ENCODE results near the gene ACP3. TPM values are rescaled to one million over a fixed set of nuclear protein-coding genes. Genes with fewer than 3 reads are reported as not detected.

The ACP3 gene
- total and polyA plus RNA-seq, 4 donors = 0.15 to 2.1 (median 1.3) TPM; not detected in 1

- Histone ChIP-seq H3K9ac (ENCODE audit: low read depth in 1 of 2, low read length in 2 of 2) (no peak overlapping the region), H3K27ac (ENCODE audit: low read depth in 1 of 2, low read length in 2 of 2) (no peak overlapping the region), H3K36me3 (ENCODE audit: control insufficient read depth in 4 of 4, insufficient read depth in 3 of 4, low read depth in 1 of 4, low read length in 3 of 4) (no peaks in the 10 kb centered on the region), H3K4me1 (ENCODE audit: control insufficient read depth in 4 of 4, insufficient read depth in 4 of 4, low read length in 3 of 4) (no peaks in the 10 kb centered on the region), H3K27me3 (ENCODE audit: control insufficient read depth in 4 of 4, insufficient read depth in 4 of 4, low read length in 3 of 4) (no peaks in the 10 kb centered on the region), H3K4me3 (ENCODE audit: low read depth in 1 of 3, low read length in 3 of 3) (no peak overlapping the region), H3K9me3 (ENCODE audit: control insufficient read depth in 4 of 4, low read length in 3 of 4) (no peaks in the 10 kb centered on the region)
- no peak for DNase-seq (ENCODE audit: low spot score)
- no peak for TF ChIP-seq RAD21 (IDR thresholded peaks at IDR 0.05)
- TF ChIP-seq NR2F2 (IDR thresholded peaks at IDR 0.05) = no peak
- no peak for TF ChIP-seq ATF3 (IDR thresholded peaks at IDR 0.05)
- no peak for TF ChIP-seq JUND (IDR thresholded peaks at IDR 0.05)
- TF ChIP-seq REST (IDR thresholded peaks at IDR 0.05) = no peak
- no peak for TF ChIP-seq CTCF (IDR thresholded peaks at IDR 0.05; ENCODE audit: low read depth, low read length, missing input control)
- no peak for TF ChIP-seq GABPA (IDR thresholded peaks at IDR 0.05 in 1 of 2, conservative IDR thresholded peaks at IDR 0.05 in 1 of 2)
- TF ChIP-seq SP1 (IDR thresholded peaks at IDR 0.05) = no peak
- TF ChIP-seq HNF4G (IDR thresholded peaks at IDR 0.05) = no peak
- no peak for TF ChIP-seq TAF1 (conservative IDR thresholded peaks at IDR 0.05)
- TF ChIP-seq EGR1 (IDR thresholded peaks at IDR 0.05; ENCODE audit: low read depth in 2 of 2) = no peak
- no peak for TF ChIP-seq MAX (IDR thresholded peaks at IDR 0.05)
- no peak for TF ChIP-seq ZBTB33 (IDR thresholded peaks at IDR 0.05)
- TF ChIP-seq YY1 (IDR thresholded peaks at IDR 0.05) = no peak
- no peak for TF ChIP-seq FOXA1 (IDR thresholded peaks at IDR 0.05)
- no peak for TF ChIP-seq FOXA2 (IDR thresholded peaks at IDR 0.05)
- TF ChIP-seq RXRA (IDR thresholded peaks at IDR 0.05) = no peak
- no peak for TF ChIP-seq HNF4A (conservative IDR thresholded peaks at IDR 0.05)
- 84% methylated on average over 3 of the region's 3 CpGs for WGBS
These were observed 87.1 kb downstream of the ACP3 start for GRCh38 chr3:132404276-132404675.
